Neuronal stem cell (in vitro differentiated cells): Measurements from ENCODE around the gene RARB.

Source experiments
- DNase-seq: peaks from one replicate; pipeline ENCODE4 v3.0.0-alpha.2; 2013; ENCODE audit warnings: low spot score
- H2AFZ ChIP-seq: one replicate; pipeline ENCODE4 v1.6.1; 2013; ENCODE audit warnings: mild to moderate bottlenecking, low read length, inconsistent platforms
- H2AK5ac ChIP-seq: 2 replicates; pipeline ENCODE4 v1.6.1; 2013; ENCODE audit warnings: low read depth, mild to moderate bottlenecking, inconsistent platforms, low read length, moderate library complexity, mixed read lengths
- H2BK120ac ChIP-seq: 2 replicates; pipeline ENCODE4 v1.6.1; 2013; ENCODE audit warnings: low read depth, mild to moderate bottlenecking, inconsistent platforms, low read length, moderate library complexity, mixed read lengths
- H2BK12ac ChIP-seq: one replicate; pipeline ENCODE4 v1.6.1; 2013; ENCODE audit warnings: low read length, inconsistent platforms
- H2BK15ac ChIP-seq: 2 replicates; pipeline ENCODE4 v1.6.1; 2013; ENCODE audit warnings: mild to moderate bottlenecking, low read length, inconsistent platforms, mixed read lengths
- H2BK5ac ChIP-seq: one replicate; pipeline ENCODE4 v1.6.1; 2013; ENCODE audit warnings: inconsistent platforms, mild to moderate bottlenecking, low read length, moderate library complexity
- H3K14ac ChIP-seq: one replicate; pipeline ENCODE4 v1.6.1; 2013; ENCODE audit warnings: low read length, inconsistent platforms
- H3K18ac ChIP-seq: 2 replicates; pipeline ENCODE4 v1.6.1; 2013; ENCODE audit warnings: low read length, inconsistent platforms
- H3K23ac ChIP-seq: 2 replicates; pipeline ENCODE4 v1.6.1; 2013; ENCODE audit warnings: low read depth, mild to moderate bottlenecking, mixed read lengths, low read length, inconsistent platforms; ENCODE audit not compliant: poor library complexity
- H3K27ac ChIP-seq: replicated peaks from 3 replicates; pipeline ENCODE4 v1.5.1; 2013; ENCODE audit warnings: low read length, inconsistent platforms
- H3K27me3 ChIP-seq, 3 experiments: 2 replicates each; pipeline ENCODE4 v1.6.1; 2013; ENCODE audit warnings: low read length in 3 of 3, mild to moderate bottlenecking in 2 of 3, inconsistent platforms in 1 of 3, low read depth in 1 of 3, mixed read lengths in 1 of 3, moderate library complexity in 1 of 3; ENCODE audit not compliant: control insufficient read depth in 3 of 3, insufficient read depth in 3 of 3
- H3K36me3 ChIP-seq, 2 donors: replicated peaks in 1 of 2; 2 replicates each; pipeline ENCODE4 v1.6.1; 2013; ENCODE audit warnings: low read length in 2 of 2; ENCODE audit not compliant: control insufficient read depth in 2 of 2, insufficient read depth in 2 of 2
- H3K4ac ChIP-seq: 2 replicates; pipeline ENCODE4 v1.6.1; 2013; ENCODE audit warnings: inconsistent platforms, mild to moderate bottlenecking, low read length, moderate library complexity
- H3K4me1 ChIP-seq, 2 donors: 1 replicate in 1 of 2; 2 replicates in 1 of 2; pipeline ENCODE4 v1.6.1; 2013; ENCODE audit warnings: low read length in 2 of 2, low read depth in 1 of 2; ENCODE audit not compliant: control insufficient read depth in 2 of 2, insufficient read depth in 1 of 2
- H3K4me2 ChIP-seq: one replicate; pipeline ENCODE4 v1.6.1; 2013; ENCODE audit warnings: mild to moderate bottlenecking, low read length, inconsistent platforms; ENCODE audit not compliant: insufficient read depth, poor library complexity, severe bottlenecking
- H3K4me3 ChIP-seq, 2 donors: 2 replicates each; pipeline ENCODE4 v1.5.1; 2013; ENCODE audit warnings: low read length in 2 of 2, mild to moderate bottlenecking in 2 of 2, inconsistent platforms in 1 of 2, moderate library complexity in 1 of 2
- H3K79me1 ChIP-seq: one replicate; pipeline ENCODE4 v1.6.1; 2013; ENCODE audit warnings: low read depth, mild to moderate bottlenecking, inconsistent platforms, low read length, moderate library complexity
- H3K9ac ChIP-seq: one replicate; pipeline ENCODE4 v1.6.1; 2013; ENCODE audit warnings: mild to moderate bottlenecking, low read depth, low read length, inconsistent platforms; ENCODE audit not compliant: poor library complexity
- H3K9me3 ChIP-seq, 2 donors: replicated peaks in 1 of 2; 2 replicates each; pipeline versions ENCODE3 to v1.6.1; 2013; ENCODE audit warnings: low read length in 2 of 2, mild to moderate bottlenecking in 2 of 2, inconsistent platforms in 1 of 2, low read depth in 1 of 2, mixed read lengths in 1 of 2, moderate library complexity in 1 of 2; ENCODE audit not compliant: control insufficient read depth in 2 of 2, insufficient read depth in 1 of 2
- H4K8ac ChIP-seq: one replicate; pipeline ENCODE4 v1.6.1; 2013; ENCODE audit warnings: low read depth, mild to moderate bottlenecking, inconsistent platforms, low read length, moderate library complexity
- H4K91ac ChIP-seq: one replicate; pipeline ENCODE4 v1.6.1; 2013; ENCODE audit warnings: low read length, low read depth, mild to moderate bottlenecking, inconsistent platforms; ENCODE audit not compliant: poor library complexity
- WGBS, 2 donors: extraction: QIAGEN DNeasy Blood & Tissue Kit; methylation state at CpG; one replicate each; pipeline ENCODE4 v1.1.7; 2013; ENCODE audit warnings: missing lambda C conversion rate in 2 of 2, mixed read lengths in 1 of 2; ENCODE audit not compliant: insufficient read length in 2 of 2, insufficient replicate concordance in 1 of 2; ENCODE audit errors: extremely low coverage in 2 of 2; 5-methylcytosine and 5-hydroxymethylcytosine counted together

The RARB gene

GRCh38 chr3:25468866-25469319 is 40.8 kb downstream of the RARB start:
- Histone ChIP-seq H3K27ac (no peak overlapping the region), H2BK120ac (no peak overlapping the region), H2AFZ (peak overlapping the region; percentile 85), H3K4me2 (no peak overlapping the region), H3K4me1 (peaks cover 14 to 25% of the 10 kb centered on the region in 2 donors), H3K14ac (no peak overlapping the region), H3K4ac (no peak overlapping the region), H4K8ac (no peak overlapping the region), H3K9ac (no peak overlapping the region), H4K91ac (no peak overlapping the region), H3K36me3 (no peaks in the 10 kb centered on the region), H3K23ac (no peak overlapping the region), H2BK12ac (no peak overlapping the region), H2BK15ac (no peak overlapping the region), H3K18ac (peak overlapping the region; percentile 31), H3K27me3 (no peaks in the 10 kb centered on the region), H2AK5ac (no peak overlapping the region), H3K9me3 (no peaks in the 10 kb centered on the region), H2BK5ac (no peak overlapping the region), H3K79me1 (no peaks in the 10 kb centered on the region), H3K4me3 (no peak overlapping the region)
- no CpG with 5 or more reads among the region's 6 CpGs for WGBS, 2 donors
- DNase-seq = no peak

DNA sequence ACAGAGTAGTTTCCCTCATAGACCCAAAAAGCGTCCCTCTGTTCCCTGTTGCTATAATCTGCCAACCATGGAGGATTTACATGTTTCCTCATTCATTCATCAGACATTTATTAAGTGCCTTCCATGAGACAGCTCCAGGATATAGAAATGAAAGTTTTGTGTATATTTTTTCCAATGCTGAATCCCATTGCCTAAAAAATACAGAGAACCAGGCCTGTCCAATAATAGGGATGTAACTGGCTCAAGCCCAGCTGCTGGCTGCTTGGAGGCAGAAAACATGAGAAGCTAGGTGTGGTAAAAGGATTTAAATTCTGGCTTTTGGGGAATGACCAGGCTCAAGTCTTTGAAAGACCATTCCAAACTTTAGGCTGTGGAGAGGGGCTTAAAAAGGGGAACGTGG is 41.5 kb downstream of the RARB start:
- H2AK5ac ChIP-seq = no peak overlapping the region
- H2BK120ac ChIP-seq = no peak overlapping the region
- H3K9ac ChIP-seq = no peak overlapping the region
- no peak overlapping the region for H3K18ac ChIP-seq
- no peak for DNase-seq
- H3K23ac ChIP-seq = no peak overlapping the region
- H4K8ac ChIP-seq = no peak overlapping the region
- H3K4me2 ChIP-seq = no peak overlapping the region
- H2BK12ac ChIP-seq = no peak overlapping the region
- no peaks in the 10 kb centered on the region for H3K79me1 ChIP-seq
- peak overlapping the region in 1 of 2 donors; percentile 63 for H3K4me3 ChIP-seq
- no peak overlapping the region for H2BK15ac ChIP-seq
- H3K9me3 ChIP-seq = no peaks in the 10 kb centered on the region
- no peaks in the 10 kb centered on the region for H3K27me3 ChIP-seq
- H3K4ac ChIP-seq = no peak overlapping the region
- no peak overlapping the region for H3K14ac ChIP-seq
- WGBS, 2 donors = no CpG with 5 or more reads among the region's 2 CpGs
- H4K91ac ChIP-seq = no peak overlapping the region
- peaks cover 14 to 28% of the 10 kb centered on the region in 2 donors for H3K4me1 ChIP-seq
- H3K36me3 ChIP-seq = no peaks in the 10 kb centered on the region
- H2BK5ac ChIP-seq = no peak overlapping the region
- peak overlapping the region; percentile 85 for H2AFZ ChIP-seq
- no peak overlapping the region for H3K27ac ChIP-seq

DNA sequence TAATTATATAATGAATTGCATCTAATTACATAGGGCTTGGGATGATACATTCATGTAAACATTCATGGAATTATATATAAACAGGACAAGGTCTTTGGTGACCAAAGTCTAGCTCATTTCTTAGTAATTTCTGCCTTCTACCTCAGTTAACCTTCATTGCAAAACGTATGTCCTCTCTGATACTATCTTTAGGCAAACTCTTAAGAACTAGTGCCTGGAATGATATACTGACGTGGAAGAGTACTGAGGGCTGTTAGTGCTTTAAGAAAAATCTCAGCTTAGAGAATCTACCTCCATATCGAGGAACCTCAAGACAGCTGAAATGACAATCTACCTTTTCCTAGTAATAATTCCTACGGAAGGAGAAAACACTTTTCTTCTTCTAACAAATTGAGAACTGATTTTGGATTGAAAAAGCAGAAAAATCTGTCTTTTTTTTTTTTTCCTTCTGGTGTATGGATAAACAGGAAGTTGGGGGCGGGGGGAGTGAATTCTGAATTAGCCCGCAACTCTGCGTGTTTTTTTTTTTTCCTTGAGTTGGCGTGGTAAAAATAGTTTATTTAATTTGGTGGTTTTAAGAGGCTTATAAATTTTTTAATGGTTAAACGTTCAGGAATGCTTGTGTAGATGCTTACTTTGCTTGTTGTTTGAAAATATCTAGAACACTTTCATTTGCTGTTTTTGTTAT is 43.2 kb downstream of the RARB start:
- Histone ChIP-seq H2AK5ac (no peak overlapping the region), H4K8ac (no peak overlapping the region), H3K27me3 (no peaks in the 10 kb centered on the region), H3K27ac (no peak overlapping the region), H2BK5ac (no peak overlapping the region), H2BK120ac (no peak overlapping the region), H3K4me1 (peaks cover 14 to 28% of the 10 kb centered on the region in 2 donors), H2BK15ac (no peak overlapping the region), H3K9ac (no peak overlapping the region), H3K36me3 (no peaks in the 10 kb centered on the region), H3K79me1 (no peaks in the 10 kb centered on the region), H3K4me2 (no peak overlapping the region), H3K18ac (no peak overlapping the region), H2BK12ac (no peak overlapping the region), H3K23ac (no peak overlapping the region), H3K14ac (no peak overlapping the region), H2AFZ (no peak overlapping the region), H3K9me3 (no peaks in the 10 kb centered on the region), H4K91ac (no peak overlapping the region), H3K4me3 (no peak overlapping the region), H3K4ac (no peak overlapping the region)
- 100% methylated on average over 2 of the region's 9 CpGs; no CpG with 5 or more reads in 1 of the 2 donors for WGBS, 2 donors
- DNase-seq = no peak

GRCh38 chr3:25472153-25472552 is 44.1 kb downstream of the RARB start:
- Histone ChIP-seq H3K36me3 (no peaks in the 10 kb centered on the region), H3K4me1 (peaks cover 14 to 28% of the 10 kb centered on the region in 2 donors), H2AK5ac (no peak overlapping the region), H3K18ac (no peak overlapping the region), H4K8ac (no peak overlapping the region), H3K79me1 (no peaks in the 10 kb centered on the region), H3K9ac (no peak overlapping the region), H2BK15ac (no peak overlapping the region), H3K9me3 (no peaks in the 10 kb centered on the region), H3K27ac (no peak overlapping the region), H3K4me3 (no peak overlapping the region), H3K27me3 (no peaks in the 10 kb centered on the region), H2AFZ (no peak overlapping the region), H2BK120ac (no peak overlapping the region), H3K14ac (no peak overlapping the region), H3K4me2 (no peak overlapping the region), H3K23ac (no peak overlapping the region), H3K4ac (no peak overlapping the region), H2BK5ac (no peak overlapping the region), H2BK12ac (no peak overlapping the region), H4K91ac (no peak overlapping the region)
- WGBS, 2 donors = no CpG with 5 or more reads among the region's 5 CpGs
- DNase-seq = no peak
